Stomach (tissue), 4 donors: ENCODE data around the gene TRIO.

Experiments used
- EP300 ChIP-seq: sonication (generic); formaldehyde crosslinking; IDR thresholded peaks from one replicate; pipeline ENCODE4 v1.6.1; 2017; ENCODE audit warnings: antibody characterized with exemption
- POLR2A ChIP-seq, 4 donors: fragments of 450-650 bp; IDR thresholded peaks; one replicate each; pipeline ENCODE4 v1.6.1; 2016; ENCODE audit warnings: antibody characterized with exemption in 4 of 4, control low read depth in 2 of 4, mild to moderate bottlenecking in 1 of 4, moderate library complexity in 1 of 4
- POLR2AphosphoS5 ChIP-seq, 3 donors: sonication (generic); formaldehyde crosslinking; IDR thresholded peaks; one replicate each; pipeline ENCODE4 v1.6.1; 2016; ENCODE audit warnings: antibody characterized with exemption in 3 of 3
- TF ChIP-seq, protein P1 (sequence below), 7 experiments: fragments of 450-650 bp in 4 of 7; fragments of 200-600 bp in 3 of 7; sonication (generic) in 3 of 7; IDR thresholded peaks; one replicate each; pipeline ENCODE4 v1.5.1; 2016 to 2019; ENCODE audit warnings: antibody characterized with exemption in 7 of 7, control low read depth in 2 of 7, mild to moderate bottlenecking in 1 of 7

DNA sequence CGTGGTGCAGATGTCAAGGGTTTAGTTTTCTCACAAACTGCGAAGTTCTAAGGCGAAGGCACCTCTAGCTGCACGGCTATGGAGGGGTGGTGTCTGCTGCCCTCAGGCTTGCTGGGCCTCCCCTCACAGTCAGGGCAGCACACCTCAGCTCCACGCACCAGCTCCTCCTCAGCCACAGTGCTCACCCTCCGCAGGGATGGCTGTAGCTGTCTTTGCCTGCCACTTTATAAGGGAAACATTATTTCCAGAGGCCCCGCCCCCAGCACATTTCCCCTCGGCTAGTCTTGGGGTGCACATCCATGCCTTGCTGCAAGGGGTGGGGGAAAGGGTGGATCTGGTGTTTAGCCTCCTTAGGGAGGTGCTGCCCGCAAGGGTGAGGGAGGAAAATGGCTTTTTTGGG, 154.6 kb downstream of the TRIO start:
- TF ChIP-seq POLR2A (IDR thresholded peaks at IDR 0.05), result no peak
- TF ChIP-seq, protein P1, sequence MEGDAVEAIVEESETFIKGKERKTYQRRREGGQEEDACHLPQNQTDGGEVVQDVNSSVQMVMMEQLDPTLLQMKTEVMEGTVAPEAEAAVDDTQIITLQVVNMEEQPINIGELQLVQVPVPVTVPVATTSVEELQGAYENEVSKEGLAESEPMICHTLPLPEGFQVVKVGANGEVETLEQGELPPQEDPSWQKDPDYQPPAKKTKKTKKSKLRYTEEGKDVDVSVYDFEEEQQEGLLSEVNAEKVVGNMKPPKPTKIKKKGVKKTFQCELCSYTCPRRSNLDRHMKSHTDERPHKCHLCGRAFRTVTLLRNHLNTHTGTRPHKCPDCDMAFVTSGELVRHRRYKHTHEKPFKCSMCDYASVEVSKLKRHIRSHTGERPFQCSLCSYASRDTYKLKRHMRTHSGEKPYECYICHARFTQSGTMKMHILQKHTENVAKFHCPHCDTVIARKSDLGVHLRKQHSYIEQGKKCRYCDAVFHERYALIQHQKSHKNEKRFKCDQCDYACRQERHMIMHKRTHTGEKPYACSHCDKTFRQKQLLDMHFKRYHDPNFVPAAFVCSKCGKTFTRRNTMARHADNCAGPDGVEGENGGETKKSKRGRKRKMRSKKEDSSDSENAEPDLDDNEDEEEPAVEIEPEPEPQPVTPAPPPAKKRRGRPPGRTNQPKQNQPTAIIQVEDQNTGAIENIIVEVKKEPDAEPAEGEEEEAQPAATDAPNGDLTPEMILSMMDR (IDR thresholded peaks at IDR 0.05), result no peak
- no peak for TF ChIP-seq POLR2AphosphoS5 (IDR thresholded peaks at IDR 0.05)
- TF ChIP-seq EP300, result no peak
